HepG2 (cell line): ENCODE measurements around the gene GTPBP6. TPM values are rescaled to one million over a fixed set of nuclear protein-coding genes. Genes with fewer than 3 reads are reported as not detected.

Experiments used
- ATAC-seq: fragments of 200-7000 bp; cut with Tn5 transposase; 3 replicates; pipeline ENCODE4 v1.9.1; 2020; ENCODE audit warnings: mild to moderate bottlenecking, moderate library complexity
- BruUV-seq: library from RNA; stranded (reverse); fragments of 400-500 nt; replicated peaks from 2 replicates; lab custom pipeline; 2021; lab: Mats Ljungman, UMichigan
- CTCF ChIA-PET: fragments of 300-600 bp; formaldehyde crosslinking; extraction: SDS; loops from one replicate; lab custom pipeline; 2021; ENCODE audit warnings: low total read pairs, inconsistent platforms, low intra/inter-chr PET ratio; lab: Yijun Ruan, JAX
- POLR2A ChIA-PET: fragments of 350-600 bp; sonication (Branson Sonifier 250); formaldehyde crosslinking; loops from one replicate; lab custom pipeline; 2020; ENCODE audit warnings: antibody characterized with exemption, inconsistent platforms; lab: Yijun Ruan, JAX
- DNase-seq: peaks from one replicate; pipeline ENCODE4 v3.0.0-alpha.2; 2015; ENCODE audit warnings: low spot score
- FAIRE-seq: peaks from 3 replicates; lab custom pipeline; 2011; peaks lifted over from hg19 to GRCh38; lab: Jason Lieb, UNC
- H2AFZ ChIP-seq: one replicate; pipeline ENCODE4 v1.6.1; 2011; ENCODE audit warnings: low read length, inconsistent platforms
- H3K27ac ChIP-seq: fragments of 300-600 bp; 3 replicates; pipeline ENCODE4 v1.8.0; 2011; ENCODE audit warnings: mixed run types, mild to moderate bottlenecking, mixed read lengths, low read length, inconsistent platforms; ENCODE audit not compliant: insufficient read depth; ENCODE audit errors: extremely low read length
- H3K27me3 ChIP-seq, 2 experiments: fragments of 200-600 bp in 1 of 2; 2 replicates in 1 of 2; 3 replicates in 1 of 2; pipeline versions ENCODE4 v1.6.0 to v1.8.0; 2011; ENCODE audit warnings: low read length in 2 of 2, mild to moderate bottlenecking in 2 of 2, moderate library complexity in 2 of 2, inconsistent platforms in 1 of 2; ENCODE audit not compliant: insufficient read depth in 2 of 2, control insufficient read depth in 1 of 2
- H3K36me3 ChIP-seq, 2 experiments: fragments of 200-600 bp in 1 of 2; replicated peaks in 1 of 2; 2 replicates in 1 of 2; 3 replicates in 1 of 2; pipeline versions ENCODE4 v1.5.1 to v1.8.0; 2011; ENCODE audit warnings: low read length in 2 of 2, inconsistent platforms in 1 of 2; ENCODE audit not compliant: insufficient read depth in 2 of 2, control insufficient read depth in 1 of 2
- H3K4me1 ChIP-seq: 2 replicates; pipeline ENCODE4 v1.5.1; 2012; ENCODE audit warnings: low read length, inconsistent platforms; ENCODE audit not compliant: insufficient read depth
- H3K4me2 ChIP-seq: 2 replicates; pipeline ENCODE4 v1.6.0; 2011; ENCODE audit warnings: low read depth, low read length, inconsistent platforms
- H3K4me3 ChIP-seq, 3 experiments: fragments of 200-600 bp in 1 of 3; sonication (generic), shearing (Covaris generic) in 1 of 3; replicated peaks in 1 of 3; 2 replicates each; pipeline ENCODE4 v1.5.1; 2011 to 2016; ENCODE audit warnings: low read length in 3 of 3, inconsistent platforms in 2 of 3, low read depth in 2 of 3, mild to moderate bottlenecking in 2 of 3, control low read depth in 1 of 3, mixed read lengths in 1 of 3; ENCODE audit not compliant: insufficient read depth in 1 of 3
- H3K79me2 ChIP-seq: one replicate; pipeline ENCODE4 v1.6.1; 2011; ENCODE audit warnings: low read length, inconsistent platforms; ENCODE audit not compliant: insufficient read depth
- H3K9ac ChIP-seq: 2 replicates; pipeline ENCODE4 v1.6.0; 2011; ENCODE audit warnings: mild to moderate bottlenecking, low read depth, low read length, inconsistent platforms; ENCODE audit not compliant: insufficient read depth
- H3K9me3 ChIP-seq: 2 replicates; pipeline ENCODE4 v1.5.1; 2012; ENCODE audit warnings: mild to moderate bottlenecking, low read length
- H4K20me1 ChIP-seq: 2 replicates; pipeline ENCODE4 v1.6.0; 2011; ENCODE audit warnings: inconsistent platforms, mild to moderate bottlenecking, low read length, moderate library complexity; ENCODE audit not compliant: insufficient read depth
- AGO2 ChIP-seq: fragments of 200-400 bp; formaldehyde crosslinking; optimal IDR thresholded peaks from 2 replicates; pipeline ENCODE3; 2017; ENCODE audit warnings: mild to moderate bottlenecking, low read depth, low read length, moderate library complexity
- KAT2B ChIP-seq: fragments of 150-350 bp; IDR thresholded peaks from 2 replicates; pipeline ENCODE4 v1.6.1; 2014; ENCODE audit warnings: low read depth, low read length, borderline replicate concordance
- REPIN1 ChIP-seq: sonication (generic); formaldehyde crosslinking; IDR thresholded peaks from 2 replicates; pipeline ENCODE4 v1.8.0; 2022; ENCODE audit warnings: missing genetic modification reagents, low read depth, mild to moderate bottlenecking, borderline replicate concordance
- ZBTB42 ChIP-seq: sonication (generic); formaldehyde crosslinking; IDR thresholded peaks from 2 replicates; pipeline ENCODE4 v1.5.0; 2020; ENCODE audit warnings: mild to moderate bottlenecking, missing genetic modification reagents
- ZNF432 ChIP-seq: sonication (generic); formaldehyde crosslinking; IDR thresholded peaks from 2 replicates; pipeline ENCODE4 v1.5.0; 2020; ENCODE audit warnings: missing genetic modification reagents, mild to moderate bottlenecking, borderline replicate concordance
- WGBS: methylation state at CpG from one replicate; pipeline ENCODE4 v1.1.6; 2017; ENCODE audit warnings: low lambda C conversion rate; 5-methylcytosine and 5-hydroxymethylcytosine counted together
- in situ Hi-C: cut with HindIII; loops from 2 replicates; pipeline ENCODE4 v1.10.0; 2017; ENCODE audit warnings: low pct_unique_long_range_greater_than_20kb; ENCODE audit not compliant: extremely low pct_ligation_motif_present
- intact Hi-C: fragments of 100-400 bp; cut with micrococcal nuclease; formaldehyde crosslinking; loops from one replicate; pipeline ENCODE4 v1.10.0; 2022; ENCODE audit not compliant: unreplicated experiment
- polyA plus RNA-seq, 8 experiments: library from polyadenylated mRNA; depleted of rRNA in 3 of 8; stranded (reverse) in 7 of 8; unstranded in 1 of 8; fragments of >200 nt; fragmentation: Illumina TruSeq in 4 of 8; extraction: Trizol in 4 of 8; gene quantifications; 2 replicates each; pipeline versions ENCODE4 v1.2.1 to v1.2.3, GENCODE V29; 2011 to 2016; ENCODE audit warnings: low read depth in 4 of 8, missing spikeins in 1 of 8, mixed read lengths in 1 of 8; ENCODE audit not compliant: insufficient read depth in 1 of 8
- total RNA-seq, 5 experiments: library from RNA; depleted of rRNA; stranded (reverse); fragments of >200 nt; fragmentation: Illumina TruSeq; extraction: Trizol; gene quantifications; 2 replicates each; pipeline ENCODE4 v1.2.3, GENCODE V29; 2016; ENCODE audit warnings: low read depth in 1 of 5
- TF ChIP-seq, protein P1 (sequence below): sonication (generic); formaldehyde crosslinking; IDR thresholded peaks from 2 replicates; pipeline ENCODE4 v1.4.0; 2020; ENCODE audit warnings: missing genetic modification reagents
- TF ChIP-seq, protein P2 (sequence below): sonication (generic); formaldehyde crosslinking; IDR thresholded peaks from 2 replicates; pipeline ENCODE4 v1.4.0; 2020; ENCODE audit warnings: missing genetic modification reagents

Gene GTPBP6
- total and polyA plus RNA-seq, 2 of the 13 experiments (the other 11 are each of a cell fraction or from before 2014, with no cell fraction given), result 20.2 to 39.6 TPM

DNA sequence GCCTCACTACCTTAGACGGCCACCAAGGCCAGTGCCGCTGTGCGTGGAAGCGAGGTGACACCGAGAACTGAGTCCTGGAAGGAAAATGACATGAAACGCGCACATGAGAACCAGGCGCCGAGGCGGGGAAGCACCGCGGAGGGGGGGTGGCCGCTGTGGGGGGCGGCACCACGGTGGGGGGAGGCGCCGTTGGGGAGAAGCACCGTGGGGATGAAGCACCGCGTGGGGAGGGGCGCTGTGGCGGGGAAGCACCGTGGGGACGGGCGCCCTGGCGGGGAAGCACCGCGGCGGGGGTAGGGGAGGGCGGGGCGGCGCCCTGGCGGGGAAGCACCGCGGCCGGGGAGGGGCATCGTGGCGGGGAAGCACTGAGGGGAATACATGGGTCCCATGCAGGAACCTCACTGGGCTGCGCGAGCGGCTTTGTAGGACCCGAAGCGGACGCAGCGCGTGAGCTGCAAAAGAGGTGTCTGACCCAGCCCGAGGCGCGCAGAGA is 40.1 kb upstream of the GTPBP6 start (continued):
- TF ChIP-seq ZBTB42 (CRISPR knock-in tag), result no peak
- TF ChIP-seq, all 625 proteins: peak for 0

DNA sequence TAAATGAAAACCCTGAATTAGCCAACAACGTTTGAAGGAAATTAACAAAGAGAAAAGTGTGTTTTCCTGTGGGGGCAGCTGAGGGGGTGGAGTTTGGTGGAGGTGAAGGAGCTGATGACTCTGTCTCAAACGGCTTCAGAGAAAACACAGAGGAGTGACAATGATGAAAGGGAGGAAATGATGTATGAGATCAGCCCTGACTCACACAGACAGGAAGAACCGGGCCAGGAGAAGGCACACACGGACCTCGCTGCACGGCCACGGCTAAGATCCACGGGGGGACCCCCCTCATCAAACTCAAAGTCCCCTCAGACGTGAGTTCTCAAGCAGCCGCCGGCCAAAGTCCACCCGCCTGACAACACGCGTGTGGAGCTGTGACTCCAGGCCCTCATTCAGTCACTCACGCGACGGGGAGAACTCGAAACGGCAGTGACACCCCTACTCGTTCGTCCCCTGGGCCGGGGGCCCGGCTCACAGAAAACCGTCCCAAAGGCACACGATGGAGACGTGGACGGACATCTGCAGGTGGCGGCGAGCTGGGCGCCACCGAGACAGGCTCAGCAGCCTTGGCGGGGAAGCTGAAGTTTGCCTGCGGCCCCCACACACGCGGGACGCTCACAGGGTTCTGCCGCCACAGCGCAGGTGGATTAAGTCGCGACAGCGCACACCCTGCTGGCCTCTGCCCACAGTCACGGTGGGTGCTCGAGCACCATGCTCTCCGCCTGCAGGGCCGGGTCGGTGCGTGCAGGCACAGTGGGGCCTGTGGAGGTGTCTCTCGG is 39.3 kb upstream of the GTPBP6 start:
- Histone ChIP-seq H2AFZ (no peak overlapping the region), H3K4me3 (no peak overlapping the region), H4K20me1 (0 out of 2 replicates have a peak, but pooled peaks cover 2% of the 10 kb centered on the region), H3K27ac (no peak overlapping the region), H3K9me3 (no peaks in the 10 kb centered on the region), H3K4me1 (no peaks in the 10 kb centered on the region), H3K36me3 (peaks cover 2 to 10% of the 10 kb centered on the region in 2 experiments; a peak in 2 of 5 replicates), H3K9ac (no peak overlapping the region), H3K79me2 (no peaks in the 10 kb centered on the region), H3K27me3 (no peaks in the 10 kb centered on the region), H3K4me2 (no peak overlapping the region)
- FAIRE-seq (no peak), ATAC-seq (no peak), DNase-seq (no peak)
- 93% methylated on average over 43 of the region's 48 CpGs for WGBS
- no peak for TF ChIP-seq ZNF432 (CRISPR knock-in tag)
- no peak for TF ChIP-seq KAT2B
- TF ChIP-seq AGO2, result peak; percentile 20
- TF ChIP-seq, protein P1, sequence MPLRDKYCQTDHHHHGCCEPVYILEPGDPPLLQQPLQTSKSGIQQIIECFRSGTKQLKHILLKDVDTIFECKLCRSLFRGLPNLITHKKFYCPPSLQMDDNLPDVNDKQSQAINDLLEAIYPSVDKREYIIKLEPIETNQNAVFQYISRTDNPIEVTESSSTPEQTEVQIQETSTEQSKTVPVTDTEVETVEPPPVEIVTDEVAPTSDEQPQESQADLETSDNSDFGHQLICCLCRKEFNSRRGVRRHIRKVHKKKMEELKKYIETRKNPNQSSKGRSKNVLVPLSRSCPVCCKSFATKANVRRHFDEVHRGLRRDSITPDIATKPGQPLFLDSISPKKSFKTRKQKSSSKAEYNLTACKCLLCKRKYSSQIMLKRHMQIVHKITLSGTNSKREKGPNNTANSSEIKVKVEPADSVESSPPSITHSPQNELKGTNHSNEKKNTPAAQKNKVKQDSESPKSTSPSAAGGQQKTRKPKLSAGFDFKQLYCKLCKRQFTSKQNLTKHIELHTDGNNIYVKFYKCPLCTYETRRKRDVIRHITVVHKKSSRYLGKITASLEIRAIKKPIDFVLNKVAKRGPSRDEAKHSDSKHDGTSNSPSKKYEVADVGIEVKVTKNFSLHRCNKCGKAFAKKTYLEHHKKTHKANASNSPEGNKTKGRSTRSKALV (CRISPR knock-in tag), result no peak
- TF ChIP-seq, protein P2, sequence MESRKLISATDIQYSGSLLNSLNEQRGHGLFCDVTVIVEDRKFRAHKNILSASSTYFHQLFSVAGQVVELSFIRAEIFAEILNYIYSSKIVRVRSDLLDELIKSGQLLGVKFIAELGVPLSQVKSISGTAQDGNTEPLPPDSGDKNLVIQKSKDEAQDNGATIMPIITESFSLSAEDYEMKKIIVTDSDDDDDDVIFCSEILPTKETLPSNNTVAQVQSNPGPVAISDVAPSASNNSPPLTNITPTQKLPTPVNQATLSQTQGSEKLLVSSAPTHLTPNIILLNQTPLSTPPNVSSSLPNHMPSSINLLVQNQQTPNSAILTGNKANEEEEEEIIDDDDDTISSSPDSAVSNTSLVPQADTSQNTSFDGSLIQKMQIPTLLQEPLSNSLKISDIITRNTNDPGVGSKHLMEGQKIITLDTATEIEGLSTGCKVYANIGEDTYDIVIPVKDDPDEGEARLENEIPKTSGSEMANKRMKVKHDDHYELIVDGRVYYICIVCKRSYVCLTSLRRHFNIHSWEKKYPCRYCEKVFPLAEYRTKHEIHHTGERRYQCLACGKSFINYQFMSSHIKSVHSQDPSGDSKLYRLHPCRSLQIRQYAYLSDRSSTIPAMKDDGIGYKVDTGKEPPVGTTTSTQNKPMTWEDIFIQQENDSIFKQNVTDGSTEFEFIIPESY (CRISPR knock-in tag), result 0 out of 2 replicates have a peak, but pooled peaks have one; percentile 16
- no peak for TF ChIP-seq REPIN1 (CRISPR knock-in tag)
- POLR2A ChIA-PET, result no interaction called here
- CTCF ChIA-PET, result no interaction called here
- in situ Hi-C loops (no loop called here), intact Hi-C loops (no loop called here)
- no TSS peak for BruUV-seq
